Endodermal cell (in vitro differentiated cells): ENCODE measurements around the gene ITCH. TPM values are rescaled to one million over a fixed set of nuclear protein-coding genes. Genes with fewer than 3 reads are reported as not detected.
"Not testable (repeated sequence)": the region's sequence is repeated elsewhere in the genome, so short reads cannot be mapped to it uniquely, and the experiment has no call there.

Experiments used
- DNase-seq: peaks from one replicate; pipeline ENCODE4 v3.0.0-alpha.2; 2017
- H3K27ac ChIP-seq: 2 replicates; pipeline ENCODE4 v1.5.1; 2013; ENCODE audit warnings: mild to moderate bottlenecking, low read depth, low read length, moderate library complexity
- H3K27me3 ChIP-seq: 2 replicates; pipeline ENCODE4 v1.6.1; 2013; ENCODE audit warnings: mild to moderate bottlenecking, low read length, moderate library complexity; ENCODE audit not compliant: insufficient read depth, control insufficient read depth, poor library complexity, severe bottlenecking
- H3K36me3 ChIP-seq: 2 replicates; pipeline ENCODE4 v1.7.0; 2013; ENCODE audit warnings: mild to moderate bottlenecking, low read length, moderate library complexity; ENCODE audit not compliant: control insufficient read depth, insufficient read depth
- H3K4me1 ChIP-seq: one replicate; pipeline ENCODE4 v1.7.0; 2013; ENCODE audit warnings: low read length; ENCODE audit not compliant: control insufficient read depth, insufficient read depth
- H3K4me3 ChIP-seq: 2 replicates; pipeline ENCODE4 v1.5.1; 2013; ENCODE audit warnings: mild to moderate bottlenecking, low read length, moderate library complexity
- H3K9ac ChIP-seq: 2 replicates; pipeline ENCODE4 v1.6.1; 2013; ENCODE audit warnings: mild to moderate bottlenecking, low read length, moderate library complexity; ENCODE audit not compliant: poor library complexity, severe bottlenecking; ENCODE audit errors: extremely low read depth
- H3K9me3 ChIP-seq: 2 replicates; pipeline ENCODE4 v1.6.1; 2013; ENCODE audit warnings: mild to moderate bottlenecking, low read length, moderate library complexity; ENCODE audit not compliant: control insufficient read depth
- H3K27ac Mint-ChIP-seq: 2 replicates; pipeline ENCODE4 v1.8.0; 2020; ENCODE audit warnings: mixed read lengths
- H3K27me3 Mint-ChIP-seq: 2 replicates; pipeline ENCODE4 v1.8.0; 2021; ENCODE audit warnings: mild to moderate bottlenecking, mixed read lengths; ENCODE audit not compliant: insufficient read depth
- H3K36me3 Mint-ChIP-seq: 2 replicates; pipeline ENCODE4 v1.8.0; 2020; ENCODE audit warnings: low read depth, mixed read lengths
- H3K4me1 Mint-ChIP-seq: 2 replicates; pipeline ENCODE4 v1.8.0; 2020; ENCODE audit warnings: mixed read lengths
- H3K4me3 Mint-ChIP-seq: 2 replicates; pipeline ENCODE4 v1.8.0; 2020; ENCODE audit warnings: mild to moderate bottlenecking, moderate library complexity, mixed read lengths
- H3K9me3 Mint-ChIP-seq: 2 replicates; pipeline ENCODE4 v1.8.0; 2020; ENCODE audit warnings: mild to moderate bottlenecking, mixed read lengths
- CTCF ChIP-seq: fragments of 200-600 bp; sonication (generic); conservative IDR thresholded peaks from 2 replicates; pipeline ENCODE4 v1.5.0; 2021; ENCODE audit warnings: antibody characterized with exemption, mild to moderate bottlenecking
- WGBS, 2 experiments: methylation state at CpG; one replicate each; pipeline versions ENCODE4 v1.1.5 to v1.1.7; 2013; ENCODE audit warnings: missing lambda C conversion rate in 2 of 2, mixed read lengths in 1 of 2; ENCODE audit not compliant: insufficient coverage in 1 of 2, insufficient read length in 1 of 2; 5-methylcytosine and 5-hydroxymethylcytosine counted together
- total RNA-seq, 2 donors: library from RNA; stranded (reverse); fragmentation: NEBNext Ultra II Directional in 1 of 2; extraction: Animal tissue kit (Norgen Biotek cat#: 25700) in 1 of 2; gene quantifications; 2 replicates in 1 of 2; 3 replicates in 1 of 2; pipeline ENCODE4 v1.2.1, GENCODE V29; 2021

The ITCH gene
- total RNA-seq, 2 donors from 2014 or later, result 65.1 to 84.4 TPM

GRCh38 chr20:34337544-34337943 lies 25.5 kb upstream of the ITCH start:
- Mint-ChIP-seq H3K4me1 (peaks cover 12% of the 10 kb centered on the region), H3K4me3 (no peak overlapping the region), H3K9me3 (peaks cover 2% of the 10 kb centered on the region), H3K36me3 (no peaks in the 10 kb centered on the region), H3K27ac (no peak overlapping the region), H3K27me3 (no peaks in the 10 kb centered on the region)
- no peaks in the 10 kb centered on the region for H3K4me1 ChIP-seq
- no peak overlapping the region for H3K4me3 ChIP-seq
- no peaks in the 10 kb centered on the region for H3K36me3 ChIP-seq
- no peaks in the 10 kb centered on the region for H3K27me3 ChIP-seq
- H3K9me3 ChIP-seq, result no peaks in the 10 kb centered on the region
- 94 to 100% methylated on average over 1 of the region's 1 CpG for WGBS, 2 experiments
- no peak for TF ChIP-seq CTCF
- H3K9ac ChIP-seq, result no peak overlapping the region
- DNase-seq, result no peak
- H3K27ac ChIP-seq, result no peak overlapping the region

GRCh38 chr20:34337982-34338726 lies 24.9 kb upstream of the ITCH start:
- Mint-ChIP-seq H3K4me1 (peaks cover 12% of the 10 kb centered on the region), H3K36me3 (no peaks in the 10 kb centered on the region), H3K4me3 (no peak overlapping the region), H3K27ac (no peak overlapping the region), H3K27me3 (no peaks in the 10 kb centered on the region), H3K9me3 (peaks cover 2% of the 10 kb centered on the region)
- Histone ChIP-seq H3K36me3 (no peaks in the 10 kb centered on the region), H3K9ac (no peak overlapping the region), H3K27ac (no peak overlapping the region), H3K4me1 (no peaks in the 10 kb centered on the region), H3K27me3 (no peaks in the 10 kb centered on the region), H3K9me3 (no peaks in the 10 kb centered on the region), H3K4me3 (no peak overlapping the region)
- TF ChIP-seq CTCF, result no peak
- WGBS, 2 experiments, result 95 to 97% methylated on average over 14 to 15 of the region's 15 CpGs
- no peak for DNase-seq

GRCh38 chr20:34340726-34341125 lies 22.3 kb upstream of the ITCH start:
- H3K4me3 Mint-ChIP-seq, H3K36me3 ChIP-seq, H3K4me3 ChIP-seq, H3K9me3 ChIP-seq, H3K36me3 Mint-ChIP-seq, H3K27me3 ChIP-seq, H3K27me3 Mint-ChIP-seq, H3K27ac ChIP-seq, H3K4me1 ChIP-seq, H3K9me3 Mint-ChIP-seq, DNase-seq, H3K9ac ChIP-seq: not testable (repeated sequence)
- H3K4me1 Mint-ChIP-seq, result peaks cover 18% of the 10 kb centered on the region
- H3K27ac Mint-ChIP-seq, result peak overlapping the region; percentile 61
- WGBS, 2 experiments, result 93 to 94% methylated on average over 10 of the region's 10 CpGs

GRCh38 chr20:34341199-34341598 lies 21.9 kb upstream of the ITCH start:
- H3K9ac ChIP-seq, H3K36me3 Mint-ChIP-seq, H3K9me3 ChIP-seq, H3K9me3 Mint-ChIP-seq, H3K27me3 ChIP-seq, H3K36me3 ChIP-seq, DNase-seq, H3K4me3 Mint-ChIP-seq, H3K4me3 ChIP-seq, H3K27ac ChIP-seq, H3K4me1 ChIP-seq, H3K27me3 Mint-ChIP-seq: not testable (repeated sequence)
- WGBS, 2 experiments, result 96 to 99% methylated on average over 8 to 9 of the region's 9 CpGs
- Mint-ChIP-seq H3K27ac (peak overlapping the region; percentile 61), H3K4me1 (peaks cover 21% of the 10 kb centered on the region)
